Endothelial cell of umbilical vein (primary cell): ENCODE results near the gene MCU. TPM values are rescaled to one million over a fixed set of nuclear protein-coding genes. Genes with fewer than 3 reads are reported as not detected.

Experiments used
- BruUV-seq: library from RNA; stranded (reverse); fragments of 400-500 nt; replicated peaks from 2 replicates; lab custom pipeline; 2021; lab: Mats Ljungman, UMichigan
- CTCF ChIA-PET: fragments of 300-600, 350-600 bp; sonication (Branson Sonifier 250); formaldehyde crosslinking; loops from one replicate; lab custom pipeline; 2021; ENCODE audit warnings: antibody characterized with exemption, inconsistent platforms; lab: Charles Lee
- POLR2A ChIA-PET: fragments of 300-600, 350-600 bp; sonication (Branson Sonifier 250); formaldehyde crosslinking; loops from one replicate; lab custom pipeline; 2021; ENCODE audit warnings: antibody characterized with exemption, inconsistent platforms; lab: Charles Lee
- DNase-seq: peaks from one replicate; pipeline ENCODE4 v3.0.0-alpha.2; 2011; ENCODE audit warnings: low read depth, low spot score
- FAIRE-seq: peaks from 2 replicates; lab custom pipeline; 2011; peaks lifted over from hg19 to GRCh38; lab: Jason Lieb, UNC
- H2AFZ ChIP-seq: 2 replicates; pipeline ENCODE4 v1.6.0; 2012; ENCODE audit warnings: low read depth, low read length, control low read depth, inconsistent platforms
- H3K27ac ChIP-seq: 2 replicates; pipeline ENCODE4 v1.5.1; 2011; ENCODE audit warnings: low read depth, mild to moderate bottlenecking, control low read depth, low read length, moderate library complexity; ENCODE audit not compliant: insufficient read depth
- H3K27me3 ChIP-seq, 2 experiments: 2 replicates each; pipeline versions ENCODE4 v1.6.0 to v1.6.1; 2011; ENCODE audit warnings: low read length in 2 of 2, mixed read lengths in 1 of 2; ENCODE audit not compliant: control insufficient read depth in 2 of 2, insufficient read depth in 2 of 2
- H3K36me3 ChIP-seq, 2 experiments: 2 replicates in 1 of 2; 3 replicates in 1 of 2; pipeline ENCODE4 v1.5.1; 2011; ENCODE audit warnings: low read length in 2 of 2, mild to moderate bottlenecking in 1 of 2, moderate library complexity in 1 of 2; ENCODE audit not compliant: control insufficient read depth in 2 of 2, insufficient read depth in 2 of 2; ENCODE audit errors: extremely low read depth in 1 of 2
- H3K4me1 ChIP-seq: 3 replicates; pipeline ENCODE4 v1.5.1; 2011; ENCODE audit warnings: mild to moderate bottlenecking, low read length; ENCODE audit not compliant: control insufficient read depth, insufficient read depth; ENCODE audit errors: extremely low read depth
- H3K4me2 ChIP-seq: 2 replicates; pipeline ENCODE4 v1.6.1; 2011; ENCODE audit warnings: low read length, control low read depth, mixed read lengths; ENCODE audit not compliant: insufficient read depth
- H3K4me3 ChIP-seq, 3 experiments: fragments of 200-600 bp in 1 of 3; sonication (generic), shearing (Covaris generic) in 1 of 3; replicated peaks in 1 of 3; 2 replicates each; pipeline ENCODE4 v1.5.1; 2011 to 2016; ENCODE audit warnings: control low read depth in 3 of 3, low read length in 3 of 3, mild to moderate bottlenecking in 2 of 3, inconsistent platforms in 1 of 3, low read depth in 1 of 3, moderate library complexity in 1 of 3; ENCODE audit not compliant: insufficient read depth in 1 of 3
- H3K79me2 ChIP-seq: 2 replicates; pipeline ENCODE4 v1.6.0; 2012; ENCODE audit warnings: low read length, inconsistent platforms; ENCODE audit not compliant: control insufficient read depth, insufficient read depth
- H3K9ac ChIP-seq: replicated peaks from 2 replicates; pipeline ENCODE3; 2011; ENCODE audit warnings: low read length, control low read depth; ENCODE audit not compliant: insufficient read depth; ENCODE audit errors: extremely low read depth
- H3K9me1 ChIP-seq: replicated peaks from 3 replicates; pipeline ENCODE4 v1.6.0; 2011; ENCODE audit warnings: mild to moderate bottlenecking, low read length; ENCODE audit not compliant: control insufficient read depth, insufficient read depth; ENCODE audit errors: extremely low read depth
- H3K9me3 ChIP-seq: replicated peaks from 2 replicates; pipeline ENCODE4 v1.5.1; 2012; ENCODE audit warnings: low read length, inconsistent platforms; ENCODE audit not compliant: control insufficient read depth, insufficient read depth
- H4K20me1 ChIP-seq: replicated peaks from 2 replicates; pipeline ENCODE3; 2011; ENCODE audit warnings: mild to moderate bottlenecking, low read length; ENCODE audit not compliant: control insufficient read depth, insufficient read depth; ENCODE audit errors: extremely low read depth
- EZH2 ChIP-seq: IDR thresholded peaks from 2 replicates; pipeline ENCODE4 v1.6.1; 2012; ENCODE audit warnings: borderline replicate concordance, low read depth, mild to moderate bottlenecking, moderate library complexity, low read length, inconsistent platforms; ENCODE audit not compliant: severe bottlenecking
- FOS ChIP-seq: IDR thresholded peaks from 2 replicates; pipeline ENCODE4 v1.6.1; 2011; ENCODE audit warnings: mild to moderate bottlenecking, low read length, moderate library complexity, borderline replicate concordance; ENCODE audit not compliant: insufficient read depth
- GATA2 ChIP-seq: IDR thresholded peaks from 2 replicates; pipeline ENCODE4 v1.7.0; 2011; ENCODE audit warnings: low read depth, mild to moderate bottlenecking, moderate library complexity, mixed read lengths, low read length; ENCODE audit not compliant: insufficient read length, insufficient read depth
- JUN ChIP-seq: IDR thresholded peaks from 2 replicates; pipeline ENCODE4 v1.6.1; 2011; ENCODE audit warnings: borderline replicate concordance, low read depth; ENCODE audit not compliant: insufficient read length, insufficient read depth
- MYC ChIP-seq: IDR thresholded peaks from one replicate; pipeline ENCODE4 v1.6.1; 2011; ENCODE audit warnings: mild to moderate bottlenecking, low read depth, low read length
- POLR2A ChIP-seq: IDR thresholded peaks from 2 replicates; pipeline ENCODE4 v1.6.1; 2012; ENCODE audit warnings: low read depth, mild to moderate bottlenecking, control low read depth, low read length
- POLR2AphosphoS5 ChIP-seq: IDR thresholded peaks from 2 replicates; pipeline ENCODE4 v1.6.1; 2012; ENCODE audit warnings: low read depth, mild to moderate bottlenecking, control low read depth, low read length, moderate library complexity; ENCODE audit not compliant: insufficient read depth
- dilution Hi-C: fragments of 300-500 bp; cut with MboI; formaldehyde crosslinking; loops from one replicate; pipeline ENCODE4 v1.15.0; 2019; ENCODE audit warnings: low sequenced_read_pairs; ENCODE audit not compliant: extremely low pct_ligation_motif_present
- intact Hi-C: fragments of 100-400 bp; cut with micrococcal nuclease; formaldehyde crosslinking; loops from one replicate; pipeline ENCODE4 v1.10.0; 2022
- polyA plus RNA-seq, 4 experiments: library from polyadenylated mRNA; depleted of rRNA in 3 of 4; stranded (reverse) in 3 of 4; unstranded in 1 of 4; fragments of >200 nt; gene quantifications; 2 replicates each; pipeline versions ENCODE4 v1.2.1 to v1.2.3, GENCODE V29; 2011 to 2012; ENCODE audit warnings: missing spikeins in 1 of 4
- total RNA-seq: library from RNA; stranded (reverse); gene quantifications from 2 replicates; pipeline ENCODE4 v1.2.3, GENCODE V29; 2021
- TF ChIP-seq, protein P1 (sequence below), 2 donors: IDR thresholded peaks; 1 replicate in 1 of 2; 2 replicates in 1 of 2; pipeline ENCODE4 v1.5.1; 2011; ENCODE audit warnings: low read length in 2 of 2, mild to moderate bottlenecking in 2 of 2, moderate library complexity in 2 of 2, control low read depth in 1 of 2, inconsistent platforms in 1 of 2, low read depth in 1 of 2; ENCODE audit not compliant: insufficient read depth in 1 of 2; ENCODE audit errors: extremely low read depth in 1 of 2
- TF ChIP-seq, protein P2 (sequence below): IDR thresholded peaks from 2 replicates; pipeline ENCODE4 v1.6.1; 2011; ENCODE audit not compliant: insufficient read depth, insufficient read length

The MCU gene
- total and polyA plus RNA-seq, 2 donors (not counting 3 experiments of a cell fraction or from before 2014, with no cell fraction given) = 25.2 to 37.2 TPM

DNA sequence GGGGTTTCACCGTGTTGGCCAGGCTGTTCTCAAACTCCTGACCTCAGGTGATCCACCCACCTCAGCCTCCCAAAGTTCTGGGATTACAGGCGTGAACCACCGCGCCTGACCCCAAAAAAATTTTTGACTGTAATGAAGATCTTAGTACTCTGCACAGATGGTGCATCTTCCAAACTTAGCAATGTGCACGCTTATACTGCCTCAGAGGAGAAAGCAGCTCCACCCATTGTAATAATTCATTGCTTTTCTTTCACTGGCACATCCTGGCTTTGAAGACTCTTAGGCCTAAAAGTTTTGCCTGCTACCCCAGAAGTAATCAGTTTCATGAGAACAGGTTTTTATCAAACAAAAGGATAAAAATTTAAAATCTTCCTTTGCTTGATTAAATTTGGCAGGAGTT is 149.5 kb downstream of the MCU start:
- Histone ChIP-seq H3K9me3 (no peaks in the 10 kb centered on the region), H2AFZ (no peak overlapping the region), H3K4me1 (no peaks in the 10 kb centered on the region), H3K4me3 (no peak overlapping the region), H3K27ac (no peak overlapping the region), H3K9me1 (no peaks in the 10 kb centered on the region), H3K4me2 (no peak overlapping the region), H4K20me1 (no peaks in the 10 kb centered on the region), H3K36me3 (no peaks in the 10 kb centered on the region), H3K79me2 (no peaks in the 10 kb centered on the region), H3K9ac (no peak overlapping the region), H3K27me3 (no peaks in the 10 kb centered on the region)
- FAIRE-seq (no peak), DNase-seq (no peak)
- no peak for TF ChIP-seq GATA2
- TF ChIP-seq POLR2A = no peak
- TF ChIP-seq JUN = no peak
- TF ChIP-seq MYC = no peak
- no peak for TF ChIP-seq FOS
- TF ChIP-seq, protein P1, sequence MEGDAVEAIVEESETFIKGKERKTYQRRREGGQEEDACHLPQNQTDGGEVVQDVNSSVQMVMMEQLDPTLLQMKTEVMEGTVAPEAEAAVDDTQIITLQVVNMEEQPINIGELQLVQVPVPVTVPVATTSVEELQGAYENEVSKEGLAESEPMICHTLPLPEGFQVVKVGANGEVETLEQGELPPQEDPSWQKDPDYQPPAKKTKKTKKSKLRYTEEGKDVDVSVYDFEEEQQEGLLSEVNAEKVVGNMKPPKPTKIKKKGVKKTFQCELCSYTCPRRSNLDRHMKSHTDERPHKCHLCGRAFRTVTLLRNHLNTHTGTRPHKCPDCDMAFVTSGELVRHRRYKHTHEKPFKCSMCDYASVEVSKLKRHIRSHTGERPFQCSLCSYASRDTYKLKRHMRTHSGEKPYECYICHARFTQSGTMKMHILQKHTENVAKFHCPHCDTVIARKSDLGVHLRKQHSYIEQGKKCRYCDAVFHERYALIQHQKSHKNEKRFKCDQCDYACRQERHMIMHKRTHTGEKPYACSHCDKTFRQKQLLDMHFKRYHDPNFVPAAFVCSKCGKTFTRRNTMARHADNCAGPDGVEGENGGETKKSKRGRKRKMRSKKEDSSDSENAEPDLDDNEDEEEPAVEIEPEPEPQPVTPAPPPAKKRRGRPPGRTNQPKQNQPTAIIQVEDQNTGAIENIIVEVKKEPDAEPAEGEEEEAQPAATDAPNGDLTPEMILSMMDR (IDR thresholded peaks at IDR 0.05; ENCODE audit: extremely low read depth in 1 of 2, insufficient read depth in 1 of 2, low read depth in 1 of 2, low read length in 2 of 2) = no peak
- TF ChIP-seq, protein P2, sequence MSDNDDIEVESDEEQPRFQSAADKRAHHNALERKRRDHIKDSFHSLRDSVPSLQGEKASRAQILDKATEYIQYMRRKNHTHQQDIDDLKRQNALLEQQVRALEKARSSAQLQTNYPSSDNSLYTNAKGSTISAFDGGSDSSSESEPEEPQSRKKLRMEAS = no peak
- no peak for TF ChIP-seq EZH2
- no peak for TF ChIP-seq POLR2AphosphoS5
- dilution Hi-C loops (no loop called here), intact Hi-C loops (no loop called here)
- BruUV-seq = no TSS peak
- ChIA-PET POLR2A (no interaction called here), CTCF (no interaction called here)
